GM20000 (cell line): ENCODE results near the gene PAX2.

Source experiments
- DNase-seq: peaks from one replicate; pipeline ENCODE4 v3.0.0; 2012; ENCODE audit warnings: low spot score
- TF ChIP-seq, protein P1 (sequence below): IDR thresholded peaks from 2 replicates; pipeline ENCODE4 v1.5.1; 2012; ENCODE audit warnings: mild to moderate bottlenecking, control low read depth; ENCODE audit errors: extremely low read depth, missing control alignments

Gene PAX2

DNA sequence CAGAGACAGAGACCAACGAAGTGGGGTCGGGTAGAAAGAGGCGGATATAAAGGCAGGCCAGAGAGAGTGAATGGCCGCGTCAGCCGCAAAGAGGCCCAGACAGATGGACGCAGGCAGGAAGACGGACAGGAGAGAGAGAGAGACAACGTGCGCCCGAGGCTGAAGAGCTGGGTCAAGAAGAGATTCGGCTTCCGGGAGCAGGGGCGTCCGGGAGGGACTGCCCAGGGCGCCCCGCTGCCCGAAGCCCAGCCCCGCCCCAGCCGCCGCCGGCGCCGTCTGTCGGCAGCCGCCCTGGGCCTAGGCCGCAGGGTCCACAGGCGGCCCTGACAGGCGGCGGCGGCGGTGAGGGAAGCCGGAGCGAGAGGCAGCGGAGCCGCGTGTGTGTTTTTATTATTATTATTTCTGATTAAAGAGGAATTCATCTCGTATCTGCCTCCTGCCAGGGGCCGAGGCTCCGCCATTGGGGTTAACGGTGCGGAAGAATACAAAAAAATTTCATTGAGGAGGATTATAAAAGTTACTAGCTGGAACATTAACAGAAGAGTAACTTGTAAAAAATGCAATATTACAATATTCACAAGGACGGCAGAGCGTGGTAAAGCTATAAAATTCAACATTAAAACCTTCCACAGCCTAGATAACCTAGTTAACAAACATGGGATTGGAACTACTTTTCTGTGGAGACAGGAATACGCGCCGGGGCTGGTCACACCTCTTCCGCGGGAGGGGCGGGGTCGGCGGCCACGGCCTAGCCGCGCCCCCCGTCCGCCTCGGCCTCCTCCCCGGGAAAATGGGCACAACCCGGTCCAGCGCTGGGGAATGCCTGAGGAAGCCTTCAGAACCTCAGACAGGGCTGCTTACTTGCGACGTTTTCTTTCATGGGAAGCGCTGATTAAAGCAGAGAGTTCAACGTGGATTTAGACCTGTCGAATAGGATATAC, 29.7 kb upstream of the PAX2 start:
- no peak for DNase-seq
- TF ChIP-seq, protein P1, sequence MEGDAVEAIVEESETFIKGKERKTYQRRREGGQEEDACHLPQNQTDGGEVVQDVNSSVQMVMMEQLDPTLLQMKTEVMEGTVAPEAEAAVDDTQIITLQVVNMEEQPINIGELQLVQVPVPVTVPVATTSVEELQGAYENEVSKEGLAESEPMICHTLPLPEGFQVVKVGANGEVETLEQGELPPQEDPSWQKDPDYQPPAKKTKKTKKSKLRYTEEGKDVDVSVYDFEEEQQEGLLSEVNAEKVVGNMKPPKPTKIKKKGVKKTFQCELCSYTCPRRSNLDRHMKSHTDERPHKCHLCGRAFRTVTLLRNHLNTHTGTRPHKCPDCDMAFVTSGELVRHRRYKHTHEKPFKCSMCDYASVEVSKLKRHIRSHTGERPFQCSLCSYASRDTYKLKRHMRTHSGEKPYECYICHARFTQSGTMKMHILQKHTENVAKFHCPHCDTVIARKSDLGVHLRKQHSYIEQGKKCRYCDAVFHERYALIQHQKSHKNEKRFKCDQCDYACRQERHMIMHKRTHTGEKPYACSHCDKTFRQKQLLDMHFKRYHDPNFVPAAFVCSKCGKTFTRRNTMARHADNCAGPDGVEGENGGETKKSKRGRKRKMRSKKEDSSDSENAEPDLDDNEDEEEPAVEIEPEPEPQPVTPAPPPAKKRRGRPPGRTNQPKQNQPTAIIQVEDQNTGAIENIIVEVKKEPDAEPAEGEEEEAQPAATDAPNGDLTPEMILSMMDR, result no peak

DNA sequence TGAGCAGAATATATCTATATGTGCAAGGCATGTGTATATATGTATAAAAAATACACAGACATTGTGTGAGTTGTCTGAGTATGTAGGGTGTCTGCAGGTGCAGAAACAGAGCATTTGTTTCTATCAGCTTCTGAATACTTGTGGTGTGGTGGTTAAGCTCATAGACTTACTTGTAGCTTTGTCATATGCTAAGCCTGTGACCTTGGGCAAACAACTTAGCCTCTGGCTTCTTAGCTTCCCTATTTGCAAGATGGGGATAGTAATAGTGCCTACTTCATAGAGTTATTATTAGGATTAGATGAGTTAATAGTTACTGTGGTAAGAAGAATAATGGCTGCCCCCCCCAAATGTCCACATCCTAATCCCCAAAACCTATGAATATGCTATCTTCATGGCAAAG, 28.2 kb upstream of the PAX2 start:
- no peak for DNase-seq
- TF ChIP-seq, protein P1, result no peak

DNA sequence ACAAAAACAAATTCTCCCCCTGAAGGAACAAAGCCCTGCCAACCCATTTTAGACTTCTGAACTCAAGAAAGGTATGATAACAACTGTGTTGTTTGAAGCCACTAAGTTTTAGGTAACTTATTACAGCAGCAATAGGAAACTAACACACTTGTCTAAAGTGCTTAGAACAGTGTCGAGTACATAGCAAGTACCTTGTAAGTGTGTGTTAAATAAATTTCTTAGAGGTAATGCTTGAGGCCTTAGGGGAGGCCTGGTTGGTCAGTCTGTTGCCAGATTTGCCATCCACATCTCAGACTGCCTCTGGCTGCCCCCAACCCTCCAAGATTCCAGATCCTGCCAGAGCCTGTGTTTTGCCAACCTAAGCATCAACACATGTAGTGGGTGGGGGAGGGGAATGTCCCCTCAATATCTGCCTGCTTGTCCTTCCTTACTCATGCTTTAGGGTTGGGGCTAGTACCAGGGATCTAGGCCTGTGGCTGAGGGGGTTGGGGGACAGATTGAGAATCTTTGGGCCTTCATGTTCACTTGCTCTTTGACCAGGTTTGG, 27.1 kb upstream of the PAX2 start:
- DNase-seq, result no peak
- TF ChIP-seq, protein P1, result no peak

DNA sequence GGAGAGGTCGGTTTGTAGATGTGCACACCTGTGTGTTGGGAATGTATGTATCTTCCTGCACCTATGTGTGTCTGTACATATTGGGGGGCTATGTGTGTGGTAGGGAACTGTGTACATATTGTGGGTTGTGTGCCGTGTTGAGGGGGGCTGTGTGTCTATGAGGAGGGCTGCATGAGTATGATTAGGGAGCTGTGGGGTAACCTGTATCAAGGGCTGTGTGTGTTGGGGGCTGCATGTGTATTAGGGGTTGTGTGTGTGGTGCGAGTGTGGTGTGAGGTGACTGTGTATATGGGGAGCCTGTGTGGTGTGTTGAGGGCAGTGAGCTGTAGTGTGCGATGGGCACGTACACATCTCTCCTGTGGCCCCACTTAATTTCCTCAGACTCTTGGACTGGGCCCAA, 22.2 kb upstream of the PAX2 start:
- TF ChIP-seq, protein P1, result no peak
- DNase-seq, result no peak

DNA sequence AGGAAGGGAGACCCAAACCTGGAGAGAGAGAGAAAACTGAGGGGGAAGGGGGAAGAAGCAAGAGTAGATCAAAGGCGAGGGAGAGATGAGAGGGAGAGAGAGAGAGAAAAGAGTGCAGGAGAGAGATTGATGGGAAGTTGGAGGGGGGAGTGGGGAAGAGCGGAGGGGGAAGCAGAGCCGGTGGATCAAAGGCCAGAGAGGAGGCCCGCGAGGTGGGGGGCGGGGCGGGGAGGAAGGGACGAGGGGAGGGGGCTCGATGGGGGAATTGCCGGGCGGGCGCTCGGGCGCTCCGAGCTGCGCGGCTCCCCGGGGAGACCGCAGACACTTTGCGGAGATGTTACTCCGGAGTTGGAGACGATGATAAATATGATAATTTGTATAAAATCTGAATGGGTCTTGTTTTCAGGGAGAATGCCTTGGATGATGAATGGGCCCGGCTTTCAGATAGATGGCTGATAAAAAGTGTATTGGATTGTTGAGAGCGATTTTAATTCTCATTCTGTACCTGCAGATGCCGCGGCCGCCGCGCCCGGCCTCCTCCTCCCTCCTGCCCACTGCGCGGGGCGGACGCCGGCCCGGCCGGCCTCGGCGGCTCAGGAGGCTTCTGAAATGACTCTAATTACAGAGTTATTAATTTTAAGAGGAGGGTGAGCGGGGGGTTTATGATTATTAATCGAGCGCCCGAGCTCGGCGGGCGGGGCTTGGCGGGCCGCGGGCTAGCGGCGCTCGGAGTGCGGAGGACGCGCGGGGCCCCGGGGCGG, 21.4 kb upstream of the PAX2 start:
- DNase-seq, result no peak
- TF ChIP-seq, protein P1, result no peak

DNA sequence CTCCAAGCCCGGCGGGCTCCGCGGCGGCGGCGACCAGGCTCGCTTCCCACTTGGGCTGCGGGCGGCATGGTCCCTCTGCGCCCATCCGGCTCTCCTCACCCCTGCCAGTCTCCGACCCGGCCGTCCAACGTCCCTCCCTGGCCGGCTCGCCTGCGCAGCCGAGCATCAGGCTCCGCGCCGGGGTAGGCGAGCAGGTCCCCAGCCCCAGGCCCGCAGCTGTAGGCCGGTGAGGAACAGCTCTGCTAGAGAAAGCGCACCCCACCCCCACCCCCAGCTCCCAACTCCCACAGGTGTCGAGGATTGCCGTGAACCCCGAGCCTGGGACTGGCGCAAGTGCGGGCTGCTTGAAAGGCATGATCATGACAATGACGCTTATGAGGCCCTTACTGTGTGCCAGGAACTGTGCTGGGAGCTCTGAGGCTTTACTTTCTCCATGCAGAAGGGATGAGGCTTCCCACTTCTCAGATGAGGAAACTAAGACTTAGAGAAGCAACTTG, 20.8 kb upstream of the PAX2 start:
- DNase-seq, result no peak
- TF ChIP-seq, protein P1, result no peak
